Kasumi-1 (cell line): ENCODE data around the gene PAIP2B.
"Not testable (repeated sequence)": the region's sequence is repeated elsewhere in the genome, so short reads cannot be mapped to it uniquely, and the experiment has no call there.

Experiments
- DNase-seq, 2 experiments: peaks; one replicate each; lab custom pipeline; 2025; lab: John Stamatoyannopoulos, UW

Gene PAIP2B

GRCh38 chr2:71216501-71216900, 10.4 kb downstream of the PAIP2B start:
- no peak for DNase-seq

- DNase-seq: no peak
Observed at GRCh38 chr2:71215447-71215846, 11.5 kb downstream of the PAIP2B start.

- no peak for DNase-seq
Observed at GRCh38 chr2:71212336-71212735, 14.6 kb downstream of the PAIP2B start.

- DNase-seq: no peak
Observed at GRCh38 chr2:71210292-71210691, 16.6 kb downstream of the PAIP2B start.

- DNase-seq: no peak
Observed at GRCh38 chr2:71208756-71209155, 18.1 kb downstream of the PAIP2B start.

GRCh38 chr2:71207601-71208000, 19.3 kb downstream of the PAIP2B start:
- DNase-seq: no peak

- DNase-seq: no peak
Observed at GRCh38 chr2:71206271-71206670, 20.6 kb downstream of the PAIP2B start.

GRCh38 chr2:71191570-71191943, 35.3 kb downstream of the PAIP2B start:
- peak in 1 of 2 experiments; percentile 37 for DNase-seq

GRCh38 chr2:71190656-71191569, 36.0 kb downstream of the PAIP2B start:
- DNase-seq: peak; percentile 54 to 61

GRCh38 chr2:71187589-71187988, 39.3 kb downstream of the PAIP2B start:
- no peak for DNase-seq

GRCh38 chr2:71186973-71187372, 39.9 kb downstream of the PAIP2B start:
- no peak for DNase-seq

- peak in 1 of 2 experiments; percentile 21 for DNase-seq
Observed at GRCh38 chr2:71183306-71184115, 43.4 kb downstream of the PAIP2B start.

GRCh38 chr2:71181316-71181715, 45.6 kb downstream of the PAIP2B start:
- no peak for DNase-seq

GRCh38 chr2:71178836-71179235, 48.1 kb downstream of the PAIP2B start:
- DNase-seq: not testable (repeated sequence)

GRCh38 chr2:71174207-71174606, 52.7 kb downstream of the PAIP2B start:
- DNase-seq: peak; percentile 15 to 37

- no peak for DNase-seq
Observed at GRCh38 chr2:71173096-71173495, 53.8 kb downstream of the PAIP2B start.

- no peak for DNase-seq
Observed at GRCh38 chr2:71166812-71167211, 60.1 kb downstream of the PAIP2B start.

- peak; percentile 55 to 63 for DNase-seq
Observed at GRCh38 chr2:71157124-71157793, 69.6 kb downstream of the PAIP2B start.

- DNase-seq: no peak
Observed at GRCh38 chr2:71156573-71156972, 70.3 kb downstream of the PAIP2B start.

GRCh38 chr2:71155846-71156245, 71.1 kb downstream of the PAIP2B start:
- DNase-seq: no peak

- peak; percentile 31 to 43 for DNase-seq
Observed at GRCh38 chr2:71154798-71155197, 72.1 kb downstream of the PAIP2B start.

- no peak for DNase-seq
Observed at GRCh38 chr2:71154279-71154678, 72.6 kb downstream of the PAIP2B start.
